GM18502 (cell line): ENCODE data around the gene SMARCC1.
"Not testable (repeated sequence)": the region's sequence is repeated elsewhere in the genome, so short reads cannot be mapped to it uniquely, and the experiment has no call there.

Experiments
- ATAC-seq: cut with Tn5 transposase; IDR thresholded peaks from one replicate; pipeline ENCODE4 v1.9.1; 2021; ENCODE audit warnings: mild to moderate bottlenecking; ENCODE audit not compliant: unreplicated experiment, poor library complexity

Gene SMARCC1

GRCh38 chr3:47781685-47782445 is at the start of gene SMARCC1:
Gene SMARCC1, minus strand, starts transcription at chr3:47781893. Its CDS starts 96 bp downstream, at chr3:47781797.
- peak; percentile 80 for ATAC-seq

DNA sequence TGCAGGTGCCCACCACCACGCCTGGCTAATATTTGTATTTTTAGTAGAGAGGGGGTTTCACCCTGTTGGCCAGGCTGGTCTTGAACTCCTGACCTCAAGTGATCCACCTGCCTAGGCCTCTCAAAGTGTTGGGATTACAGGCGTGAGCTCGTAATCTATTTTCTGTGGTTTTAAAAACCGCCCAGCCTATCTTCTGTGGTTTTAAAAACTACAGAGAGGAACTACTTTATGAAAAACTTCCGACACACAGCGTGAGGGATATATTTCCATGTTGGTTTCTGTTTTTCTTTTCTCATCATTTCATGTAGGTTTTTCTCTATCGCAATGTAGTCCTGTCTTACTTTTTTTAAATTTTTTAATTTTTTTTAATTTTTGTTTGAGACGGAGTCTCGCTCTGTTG is 47.8 kb upstream of the SMARCC1 start:
- not testable (repeated sequence) for ATAC-seq

GRCh38 chr3:47825590-47825989 is 43.9 kb upstream of the SMARCC1 start:
- ATAC-seq: no peak

GRCh38 chr3:47824541-47825473 is 43.1 kb upstream of the SMARCC1 start:
- ATAC-seq: peak; percentile 93

DNA sequence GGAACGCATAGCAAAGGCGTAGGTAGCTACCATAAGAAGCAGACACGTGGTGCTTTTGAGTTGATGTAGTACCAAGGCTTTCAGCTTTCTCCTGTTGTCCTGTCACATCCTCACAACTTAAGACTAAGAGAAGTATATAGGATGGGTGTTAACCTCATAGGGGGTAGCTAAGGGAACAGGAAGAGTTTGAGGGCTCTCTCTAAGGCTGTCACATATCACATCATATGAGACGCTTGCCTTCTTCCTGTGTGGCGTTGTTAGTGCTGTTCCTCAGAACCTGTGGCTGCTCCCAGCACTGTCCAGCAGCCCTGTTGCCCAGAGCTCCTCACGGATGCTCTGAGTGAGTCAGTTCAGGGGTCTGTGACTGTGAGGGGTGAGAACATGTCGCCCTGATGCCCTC is 35.9 kb upstream of the SMARCC1 start:
- ATAC-seq: no peak

- no peak for ATAC-seq
Measured at GRCh38 chr3:47813551-47814177, 32.0 kb upstream of the SMARCC1 start.

DNA sequence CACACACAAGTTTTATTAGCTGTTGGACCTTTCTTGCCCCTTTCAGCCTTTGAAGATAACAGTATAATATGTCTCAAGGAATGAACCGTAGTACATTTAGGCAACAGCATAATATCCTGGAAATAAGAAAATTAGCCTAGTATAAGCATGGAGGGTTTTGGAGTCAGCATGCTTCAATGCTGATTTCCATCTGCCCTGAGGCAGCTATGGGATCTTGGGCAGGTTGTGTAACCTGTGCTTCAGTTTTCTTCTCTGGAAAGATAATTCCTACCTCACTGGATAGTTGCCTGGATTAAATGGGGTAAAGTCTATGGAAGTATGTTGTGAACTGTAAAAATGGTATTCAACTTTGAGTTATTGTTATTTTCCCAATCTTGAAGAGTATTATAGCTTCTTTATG is 22.9 kb upstream of the SMARCC1 start:
- no peak for ATAC-seq

GRCh38 chr3:47803480-47804025 is 21.9 kb upstream of the SMARCC1 start:
- ATAC-seq: no peak

DNA sequence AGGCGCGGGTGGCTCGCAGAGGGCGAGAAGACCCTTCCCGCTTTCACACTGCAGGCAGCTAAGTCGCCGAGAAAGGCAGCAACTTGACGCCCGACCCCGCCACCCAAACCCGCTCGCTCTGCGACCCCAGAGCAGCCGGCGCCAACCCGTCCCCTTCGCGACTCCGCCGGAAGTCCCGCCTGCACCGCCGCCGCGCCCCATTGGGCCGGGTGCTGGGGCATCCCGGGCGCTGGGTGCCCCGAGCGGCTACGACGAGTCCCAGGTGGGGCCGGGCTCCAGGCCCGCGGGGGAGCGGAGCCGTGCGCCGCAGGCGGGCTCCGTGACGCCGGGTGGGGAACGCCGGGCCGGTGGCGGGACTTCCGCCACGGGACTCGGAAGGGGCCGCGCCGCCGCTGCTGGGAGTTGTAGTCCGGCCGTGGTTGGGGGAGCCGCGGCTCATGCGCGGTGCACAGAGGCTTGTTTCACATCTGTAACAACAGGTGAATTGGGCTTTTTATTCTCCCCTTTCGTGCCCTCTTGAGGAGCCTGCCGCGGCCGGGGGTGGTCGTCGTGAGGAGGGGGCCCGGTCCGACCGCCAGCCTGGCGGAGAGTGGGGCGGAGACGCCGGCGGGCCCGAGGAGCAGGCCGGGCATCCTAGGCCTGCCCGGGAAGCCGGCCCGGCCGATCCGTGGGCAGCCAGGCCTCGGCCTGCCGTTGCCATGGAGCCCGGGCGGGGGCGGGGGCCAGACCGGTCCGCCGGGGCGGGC is 21.2 kb upstream of the SMARCC1 start, which contains the start of gene DHX30:
Gene DHX30, plus strand, starts transcription at position 405 of the 746 bp plus-strand sequence. CDS start 7,546 bp downstream, outside the sequence.
- ATAC-seq: peak; percentile 86

GRCh38 chr3:47799733-47800132 is 18.0 kb upstream of the SMARCC1 start:
- ATAC-seq: no peak

DNA sequence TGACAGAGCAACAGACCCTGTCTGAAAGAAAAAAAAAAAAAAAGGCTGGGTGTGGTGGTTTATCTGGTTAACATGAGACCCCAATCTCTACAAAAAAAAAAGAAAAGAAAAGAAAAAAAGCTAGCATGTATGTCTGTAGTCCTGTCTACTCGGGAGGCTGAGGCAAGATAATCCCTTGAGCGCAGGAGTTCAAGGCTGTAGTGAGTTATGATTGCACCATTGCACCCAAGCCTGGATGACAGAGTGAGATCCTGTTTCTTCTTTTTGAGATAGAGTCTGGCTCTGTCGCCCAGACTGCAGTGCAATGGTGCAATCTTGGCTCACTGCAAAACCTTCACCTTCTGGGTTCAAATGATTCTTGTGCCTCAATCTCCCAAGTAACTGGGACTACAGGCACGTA is 12.9 kb upstream of the SMARCC1 start:
- ATAC-seq: no peak

DNA sequence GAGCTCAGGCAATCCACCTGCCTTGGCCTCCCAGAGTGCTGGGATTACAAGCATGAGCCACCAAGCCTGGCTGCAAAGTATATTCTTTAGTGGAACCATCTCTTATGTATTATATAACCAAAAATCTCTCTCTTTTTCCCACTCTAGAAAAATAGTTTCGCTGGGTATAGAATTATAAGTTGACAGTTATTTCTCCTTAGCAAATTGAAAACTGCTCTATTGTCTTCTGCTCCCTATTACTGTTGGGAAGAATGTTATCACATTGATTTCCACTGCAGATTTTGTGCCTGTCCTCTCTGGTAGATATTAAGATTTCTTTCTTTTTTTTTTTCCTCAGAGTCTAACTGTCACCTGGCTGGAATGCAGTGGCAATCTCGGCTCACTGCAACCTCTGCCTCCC is 11.0 kb upstream of the SMARCC1 start:
- ATAC-seq: no peak

DNA sequence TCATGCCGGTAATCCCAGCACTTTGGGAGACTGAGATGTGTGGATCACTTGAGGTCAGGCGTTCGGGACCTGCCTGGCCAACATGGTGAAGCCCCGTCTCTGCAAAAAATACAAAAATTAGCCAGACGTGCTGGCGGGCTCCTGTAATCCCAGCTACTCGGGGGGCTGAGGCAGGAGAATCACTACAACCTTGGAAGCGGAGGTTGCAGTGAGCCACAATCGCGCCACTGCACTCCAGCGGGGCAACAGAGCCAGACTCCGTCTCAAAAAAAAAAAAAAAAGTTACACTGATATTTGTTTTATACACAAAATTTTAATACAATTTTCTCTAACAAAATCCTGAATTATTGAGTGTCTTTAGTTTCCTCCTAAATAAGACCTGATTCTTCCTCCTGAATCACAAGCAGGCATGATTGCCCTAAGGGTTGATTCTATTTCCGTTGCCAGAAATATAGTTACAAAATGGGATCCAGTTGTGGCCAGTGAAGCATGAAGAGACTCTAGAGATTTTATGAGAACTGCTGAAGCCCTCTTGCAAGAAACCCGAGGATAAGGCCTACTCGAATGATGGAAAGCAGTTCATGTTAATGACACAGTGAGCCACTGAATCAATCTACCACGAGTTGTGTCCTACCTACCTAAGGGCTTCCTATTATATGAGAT is 9.6 kb upstream of the SMARCC1 start:
- ATAC-seq: no peak

- ATAC-seq: no peak
Measured at GRCh38 chr3:47783673-47784072, 2.0 kb upstream of the SMARCC1 start.

DNA sequence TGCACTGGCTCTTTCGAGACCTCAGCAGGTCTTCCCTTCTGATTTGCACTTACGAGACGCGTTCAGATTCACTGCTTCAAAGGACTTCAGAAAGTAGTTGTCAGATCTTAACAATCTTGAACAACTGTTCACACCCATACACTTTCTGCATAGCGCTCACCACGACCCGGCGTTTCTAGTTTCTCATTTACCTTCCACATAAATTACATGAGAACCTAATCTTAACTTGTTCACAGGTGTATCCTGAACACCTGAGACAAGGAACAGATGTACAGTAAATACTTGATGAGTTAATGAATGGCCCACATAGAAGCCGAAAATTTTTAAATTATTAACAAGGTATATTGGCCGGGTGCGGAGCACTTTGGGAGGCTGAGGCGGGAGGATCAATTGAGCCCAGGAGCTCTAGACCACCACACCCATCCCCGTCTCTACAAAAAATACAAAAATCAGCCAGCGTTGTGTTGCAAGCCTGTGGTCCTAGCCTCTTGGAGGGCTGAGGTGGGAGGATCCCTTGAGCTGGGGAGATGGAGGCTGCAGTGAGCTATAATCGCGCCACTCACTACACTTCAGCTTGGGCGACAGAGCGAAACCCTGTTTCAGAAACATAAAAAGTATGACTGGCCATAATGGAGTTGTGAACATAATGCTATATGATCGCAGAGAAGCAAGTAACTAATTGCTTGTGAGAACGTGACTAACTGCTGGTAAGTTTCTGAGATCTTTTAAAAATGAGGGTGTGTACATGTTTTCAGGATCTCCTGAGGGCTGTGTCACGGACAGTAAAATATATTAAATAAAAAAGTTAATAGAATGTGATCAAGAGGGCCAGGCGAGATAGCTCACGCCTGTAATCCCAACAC is 984 bp upstream of the SMARCC1 start:
- ATAC-seq: no peak

- ATAC-seq: peak; percentile 24
Measured at GRCh38 chr3:47780741-47781684, 680 bp downstream of the SMARCC1 start.

DNA sequence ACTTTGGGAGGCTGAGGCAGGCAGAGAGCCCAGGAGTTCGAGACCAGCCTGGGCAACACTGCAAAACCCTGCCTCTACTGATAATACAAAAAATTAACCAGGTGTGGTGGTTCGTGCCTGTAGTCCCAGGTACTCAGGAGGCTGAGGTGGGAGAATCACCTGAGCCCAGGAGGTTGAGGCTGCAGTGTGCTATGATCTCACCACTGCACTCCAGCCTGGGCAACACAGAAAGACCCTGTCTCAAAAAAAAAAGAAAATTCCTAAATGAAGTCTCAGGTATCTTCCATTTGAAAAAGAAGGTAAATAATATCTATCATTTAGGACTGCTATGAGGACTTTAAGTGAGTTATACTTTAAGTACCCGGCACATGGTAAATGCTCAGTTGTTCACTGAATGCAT is 2.9 kb downstream of the SMARCC1 start:
- ATAC-seq: no peak
